ENCODE data around the gene TFRC.

DNA sequence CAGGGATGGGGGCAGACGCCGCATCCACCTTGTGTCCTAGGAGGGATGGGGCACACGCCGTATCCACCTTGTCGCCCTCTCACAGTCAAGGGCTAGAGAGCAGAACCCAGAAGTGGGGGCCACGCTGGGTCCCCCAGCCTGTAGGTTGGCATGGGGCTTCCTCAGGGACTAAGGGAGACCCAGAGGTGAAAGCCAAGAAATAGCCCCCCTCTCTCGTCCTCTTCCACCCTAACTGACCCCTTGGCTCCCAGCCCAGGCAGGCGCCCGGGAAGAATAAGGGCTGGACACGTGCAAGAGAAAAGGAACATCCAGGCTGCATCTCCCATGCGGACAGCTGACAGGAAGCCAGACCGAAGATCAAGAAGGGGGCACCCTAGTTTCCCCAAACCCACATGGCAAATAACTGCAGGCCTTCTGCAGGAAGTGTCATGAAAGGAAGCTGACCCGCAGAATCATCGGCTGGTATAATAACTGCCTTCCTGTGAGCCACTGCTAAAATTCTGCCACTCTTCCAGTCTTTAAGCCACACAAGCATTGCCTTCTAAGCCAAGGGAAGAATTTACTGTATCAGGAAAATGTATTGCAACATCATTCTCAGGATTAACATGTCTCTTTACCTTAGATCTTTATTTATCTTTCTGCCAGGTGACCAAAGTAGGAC, 38.5 kb upstream of the TFRC start:
- TF ChIP-seq, protein P1, sequence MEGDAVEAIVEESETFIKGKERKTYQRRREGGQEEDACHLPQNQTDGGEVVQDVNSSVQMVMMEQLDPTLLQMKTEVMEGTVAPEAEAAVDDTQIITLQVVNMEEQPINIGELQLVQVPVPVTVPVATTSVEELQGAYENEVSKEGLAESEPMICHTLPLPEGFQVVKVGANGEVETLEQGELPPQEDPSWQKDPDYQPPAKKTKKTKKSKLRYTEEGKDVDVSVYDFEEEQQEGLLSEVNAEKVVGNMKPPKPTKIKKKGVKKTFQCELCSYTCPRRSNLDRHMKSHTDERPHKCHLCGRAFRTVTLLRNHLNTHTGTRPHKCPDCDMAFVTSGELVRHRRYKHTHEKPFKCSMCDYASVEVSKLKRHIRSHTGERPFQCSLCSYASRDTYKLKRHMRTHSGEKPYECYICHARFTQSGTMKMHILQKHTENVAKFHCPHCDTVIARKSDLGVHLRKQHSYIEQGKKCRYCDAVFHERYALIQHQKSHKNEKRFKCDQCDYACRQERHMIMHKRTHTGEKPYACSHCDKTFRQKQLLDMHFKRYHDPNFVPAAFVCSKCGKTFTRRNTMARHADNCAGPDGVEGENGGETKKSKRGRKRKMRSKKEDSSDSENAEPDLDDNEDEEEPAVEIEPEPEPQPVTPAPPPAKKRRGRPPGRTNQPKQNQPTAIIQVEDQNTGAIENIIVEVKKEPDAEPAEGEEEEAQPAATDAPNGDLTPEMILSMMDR (conservative IDR thresholded peaks at IDR 0.05 in 1 of 2, IDR thresholded peaks at IDR 0.05 in 1 of 2; ENCODE audit: extremely low read depth in 1 of 2, insufficient read depth in 1 of 2, low read depth in 1 of 2, low read length in 2 of 2) = no peak
- no peak for TF ChIP-seq EZH2 (IDR thresholded peaks at IDR 0.05; ENCODE audit: borderline replicate concordance, low read length)
